Caco-2 (cell line): ENCODE results near the gene ADCY9. TPM values are rescaled to one million over a fixed set of nuclear protein-coding genes. Genes with fewer than 3 reads are reported as not detected.

Source experiments
- BruUV-seq: library from RNA; stranded (reverse); fragments of 400-500 nt; replicated peaks from 2 replicates; lab custom pipeline; 2021; lab: Mats Ljungman, UMichigan
- CTCF ChIA-PET: fragments of 300-600 bp; sonication (Branson Sonifier 250); formaldehyde crosslinking; loops from one replicate; lab custom pipeline; 2022; ENCODE audit warnings: antibody characterized with exemption; lab: Charles Lee
- POLR2A ChIA-PET: fragments of 300-600 bp; sonication (Branson Sonifier 250); formaldehyde crosslinking; loops from one replicate; lab custom pipeline; 2022; ENCODE audit warnings: antibody characterized with exemption; lab: Charles Lee
- DNase-seq, 2 experiments: peaks; one replicate each; pipeline versions ENCODE4 v3.0.0 to v3.0.0-alpha.2; 2020 to 2022
- H3K27me3 ChIP-seq: replicated peaks from 2 replicates; pipeline ENCODE4 v1.6.0; 2011; ENCODE audit warnings: low read length; ENCODE audit not compliant: control insufficient read depth, insufficient read depth
- H3K36me3 ChIP-seq: 2 replicates; pipeline ENCODE4 v1.5.1; 2011; ENCODE audit warnings: low read length; ENCODE audit not compliant: control insufficient read depth, insufficient read depth
- H3K4me1 ChIP-seq: fragments of 250-450 bp; sonication (Bioruptor Pico); 2 replicates; pipeline ENCODE4 v1.5.1; 2020; ENCODE audit warnings: mild to moderate bottlenecking
- H3K4me3 ChIP-seq: 2 replicates; pipeline ENCODE4 v1.5.1; 2011; ENCODE audit warnings: low read depth, mild to moderate bottlenecking, control low read depth, low read length
- H3K9me3 ChIP-seq: fragments of 250-450 bp; sonication (Bioruptor Pico); 2 replicates; pipeline ENCODE4 v1.5.1; 2020; ENCODE audit warnings: mild to moderate bottlenecking, moderate library complexity
- H3K27ac Mint-ChIP-seq: one replicate; pipeline ENCODE4 v1.8.0; 2022; ENCODE audit warnings: mixed read lengths; ENCODE audit not compliant: unreplicated experiment
- H3K27me3 Mint-ChIP-seq: one replicate; pipeline ENCODE4 v1.8.0; 2022; ENCODE audit warnings: mixed read lengths; ENCODE audit not compliant: insufficient read depth, unreplicated experiment
- H3K36me3 Mint-ChIP-seq: one replicate; pipeline ENCODE4 v1.8.0; 2022; ENCODE audit warnings: mild to moderate bottlenecking, mixed read lengths; ENCODE audit not compliant: insufficient read depth, unreplicated experiment
- H3K4me1 Mint-ChIP-seq: one replicate; pipeline ENCODE4 v1.8.0; 2022; ENCODE audit warnings: low read depth, mixed read lengths; ENCODE audit not compliant: unreplicated experiment
- H3K4me3 Mint-ChIP-seq: one replicate; pipeline ENCODE4 v1.8.0; 2022; ENCODE audit warnings: mild to moderate bottlenecking, moderate library complexity, mixed read lengths; ENCODE audit not compliant: unreplicated experiment
- H3K9me3 Mint-ChIP-seq: one replicate; pipeline ENCODE4 v1.8.0; 2022; ENCODE audit warnings: mixed read lengths; ENCODE audit not compliant: unreplicated experiment
- intact Hi-C: fragments of 100-400 bp; cut with micrococcal nuclease; formaldehyde crosslinking; loops from one replicate; pipeline ENCODE4 v1.10.0; 2022; ENCODE audit not compliant: unreplicated experiment
- total RNA-seq: library from RNA; stranded (reverse); gene quantifications from 2 replicates; pipeline ENCODE4 v1.2.3, GENCODE V29; 2022
- TF ChIP-seq, protein P1 (sequence below), 2 experiments: fragments of 200-600 bp in 1 of 2; IDR thresholded peaks; 1 replicate in 1 of 2; 2 replicates in 1 of 2; pipeline versions ENCODE4 v1.5.1 to v1.8.0; 2011 to 2022; ENCODE audit warnings: antibody characterized with exemption in 1 of 2, control low read depth in 1 of 2, inconsistent platforms in 1 of 2, low read depth in 1 of 2, low read length in 1 of 2, mild to moderate bottlenecking in 1 of 2, moderate library complexity in 1 of 2; ENCODE audit not compliant: insufficient read depth in 1 of 2, severe bottlenecking in 1 of 2, unreplicated experiment in 1 of 2

Gene ADCY9
- total RNA-seq, 1 experiment from 2014 or later: 11.5 TPM

DNA sequence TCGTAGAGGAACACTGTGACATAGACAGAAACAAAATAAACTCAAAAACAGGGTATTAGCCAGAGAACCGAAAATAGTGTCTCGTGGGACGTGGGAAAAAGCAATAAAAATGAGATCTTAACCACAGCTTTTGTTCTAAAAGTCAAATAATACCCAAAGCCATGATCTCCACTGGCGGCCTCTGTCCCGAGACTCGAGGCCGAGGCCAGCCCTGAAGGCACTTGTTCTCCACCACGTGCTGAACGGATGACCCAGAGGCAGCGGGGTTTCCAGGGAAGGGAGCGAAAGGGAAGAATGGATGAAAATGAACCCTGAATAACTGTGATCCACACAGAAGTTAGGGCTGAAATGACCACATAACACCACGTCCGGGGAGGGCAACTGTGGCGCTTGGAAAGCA is 150.9 kb downstream of the ADCY9 start:
- peaks cover 1% of the 10 kb centered on the region; the same call in 1 of the 2 replicates for H3K4me1 ChIP-seq
- no TSS peak for BruUV-seq
- no peaks in the 10 kb centered on the region for H3K27me3 ChIP-seq
- intact Hi-C loops: no loop called here
- Mint-ChIP-seq H3K4me3 (no peak overlapping the region), H3K4me1 (no peaks in the 10 kb centered on the region), H3K36me3 (no peaks in the 10 kb centered on the region), H3K27me3 (no peaks in the 10 kb centered on the region), H3K27ac (no peak overlapping the region), H3K9me3 (no peaks in the 10 kb centered on the region)
- no peaks in the 10 kb centered on the region for H3K9me3 ChIP-seq
- no peak for DNase-seq
- TF ChIP-seq, protein P1, sequence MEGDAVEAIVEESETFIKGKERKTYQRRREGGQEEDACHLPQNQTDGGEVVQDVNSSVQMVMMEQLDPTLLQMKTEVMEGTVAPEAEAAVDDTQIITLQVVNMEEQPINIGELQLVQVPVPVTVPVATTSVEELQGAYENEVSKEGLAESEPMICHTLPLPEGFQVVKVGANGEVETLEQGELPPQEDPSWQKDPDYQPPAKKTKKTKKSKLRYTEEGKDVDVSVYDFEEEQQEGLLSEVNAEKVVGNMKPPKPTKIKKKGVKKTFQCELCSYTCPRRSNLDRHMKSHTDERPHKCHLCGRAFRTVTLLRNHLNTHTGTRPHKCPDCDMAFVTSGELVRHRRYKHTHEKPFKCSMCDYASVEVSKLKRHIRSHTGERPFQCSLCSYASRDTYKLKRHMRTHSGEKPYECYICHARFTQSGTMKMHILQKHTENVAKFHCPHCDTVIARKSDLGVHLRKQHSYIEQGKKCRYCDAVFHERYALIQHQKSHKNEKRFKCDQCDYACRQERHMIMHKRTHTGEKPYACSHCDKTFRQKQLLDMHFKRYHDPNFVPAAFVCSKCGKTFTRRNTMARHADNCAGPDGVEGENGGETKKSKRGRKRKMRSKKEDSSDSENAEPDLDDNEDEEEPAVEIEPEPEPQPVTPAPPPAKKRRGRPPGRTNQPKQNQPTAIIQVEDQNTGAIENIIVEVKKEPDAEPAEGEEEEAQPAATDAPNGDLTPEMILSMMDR (IDR thresholded peaks at IDR 0.05; ENCODE audit: insufficient read depth in 1 of 2, low read depth in 1 of 2, low read length in 1 of 2, severe bottlenecking in 1 of 2, unreplicated experiment in 1 of 2): no peak
- ChIA-PET POLR2A (no interaction called here), CTCF (no interaction called here)
- no peak overlapping the region for H3K4me3 ChIP-seq
- H3K36me3 ChIP-seq: no peaks in the 10 kb centered on the region

DNA sequence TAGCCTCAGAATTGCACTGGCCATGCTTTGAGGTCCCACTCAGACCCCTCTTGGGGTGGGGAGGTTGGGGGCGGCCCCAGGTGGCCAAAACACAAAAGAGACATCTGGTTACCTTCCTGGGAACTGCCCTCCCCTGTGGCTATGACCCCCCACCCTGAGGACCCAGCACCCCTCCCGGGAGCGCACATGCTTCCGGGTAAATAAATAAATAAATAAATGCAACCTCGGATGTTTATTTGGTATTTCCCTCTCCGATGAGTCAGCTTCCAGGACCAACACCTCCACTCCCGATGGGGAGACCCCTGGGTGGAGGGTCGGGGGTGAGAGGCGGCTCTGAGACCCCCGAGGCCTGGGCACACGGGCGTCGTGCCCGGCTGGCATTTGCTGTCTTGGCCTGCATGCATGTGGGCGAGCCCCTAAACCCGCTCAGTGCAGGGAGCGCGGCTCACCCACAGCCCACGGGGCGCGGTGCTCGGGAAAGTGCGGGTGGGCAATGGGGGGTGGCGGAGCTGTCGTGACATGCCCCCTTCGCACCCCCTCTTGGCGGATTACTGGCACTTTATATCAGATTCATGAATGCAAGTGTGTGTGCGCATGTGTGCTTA is 151.5 kb downstream of the ADCY9 start:
- no TSS peak for BruUV-seq
- TF ChIP-seq, protein P1 (IDR thresholded peaks at IDR 0.05; ENCODE audit: insufficient read depth in 1 of 2, low read depth in 1 of 2, low read length in 1 of 2, severe bottlenecking in 1 of 2, unreplicated experiment in 1 of 2): no peak

DNA sequence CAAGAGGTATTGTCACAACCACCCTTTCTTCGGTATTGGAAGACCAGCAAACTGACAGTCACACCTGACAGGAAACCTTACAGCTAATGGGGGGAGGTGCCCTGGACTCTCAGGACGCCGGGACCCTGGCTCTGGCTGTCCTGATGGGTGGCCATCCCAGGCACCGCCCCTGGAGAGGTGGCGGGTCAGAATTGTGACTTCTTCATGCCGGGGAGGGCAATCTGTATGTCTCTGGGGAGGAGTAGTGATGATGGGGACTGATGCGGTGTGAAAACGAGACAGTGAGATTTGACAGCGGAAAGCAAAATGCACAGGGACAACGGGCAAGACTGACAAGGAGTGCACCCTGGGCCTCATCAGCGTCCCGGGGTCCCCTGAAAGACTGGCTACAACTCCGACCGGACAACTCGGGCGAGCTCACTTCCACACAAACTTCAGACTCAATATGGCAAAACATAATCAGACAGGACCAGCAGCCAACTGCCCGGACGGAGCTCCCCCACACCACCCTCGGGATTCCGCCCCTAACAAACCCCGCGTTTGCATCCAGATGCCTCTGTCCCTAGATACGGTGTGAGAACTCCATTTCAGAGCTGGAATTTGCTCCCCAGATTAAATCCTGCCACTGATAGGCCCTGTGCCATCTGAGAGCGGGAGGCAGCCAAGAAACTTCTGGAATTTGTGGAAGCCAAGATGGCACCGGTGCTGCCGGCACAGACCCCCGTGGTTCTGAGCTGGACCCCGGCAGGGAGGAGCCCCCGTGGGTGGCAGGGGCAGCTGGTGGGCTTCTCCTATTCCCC is 152.2 kb downstream of the ADCY9 start:
- Mint-ChIP-seq H3K27me3 (no peaks in the 10 kb centered on the region), H3K36me3 (no peaks in the 10 kb centered on the region), H3K4me3 (no peak overlapping the region), H3K9me3 (no peaks in the 10 kb centered on the region), H3K4me1 (no peaks in the 10 kb centered on the region), H3K27ac (no peak overlapping the region)
- intact Hi-C loops: no loop called here
- CTCF ChIA-PET: no interaction called here
- POLR2A ChIA-PET: no interaction called here
- DNase-seq: no peak
- no TSS peak for BruUV-seq
- Histone ChIP-seq H3K36me3 (no peaks in the 10 kb centered on the region), H3K4me1 (peaks cover 4% of the 10 kb centered on the region; the same call in 1 of the 2 replicates), H3K4me3 (no peak overlapping the region), H3K27me3 (no peaks in the 10 kb centered on the region), H3K9me3 (no peaks in the 10 kb centered on the region)
- TF ChIP-seq, protein P1 (IDR thresholded peaks at IDR 0.05; ENCODE audit: insufficient read depth in 1 of 2, low read depth in 1 of 2, low read length in 1 of 2, severe bottlenecking in 1 of 2, unreplicated experiment in 1 of 2): no peak

More for the DNA sequence above, 151.5 kb downstream of the ADCY9 start:
- Histone ChIP-seq H3K9me3 (no peaks in the 10 kb centered on the region), H3K4me1 (peaks cover 4% of the 10 kb centered on the region; the same call in 1 of the 2 replicates), H3K4me3 (no peak overlapping the region), H3K36me3 (no peaks in the 10 kb centered on the region), H3K27me3 (no peaks in the 10 kb centered on the region)
- no peaks in the 10 kb centered on the region for H3K36me3 Mint-ChIP-seq
- DNase-seq: no peak
- H3K4me3 Mint-ChIP-seq: no peak overlapping the region
- POLR2A ChIA-PET: no interaction called here
- H3K27ac Mint-ChIP-seq: no peak overlapping the region
- intact Hi-C loops: no loop called here
- CTCF ChIA-PET: no interaction called here
- no peaks in the 10 kb centered on the region for H3K27me3 Mint-ChIP-seq
- H3K9me3 Mint-ChIP-seq: no peaks in the 10 kb centered on the region
- H3K4me1 Mint-ChIP-seq: no peaks in the 10 kb centered on the region
